Caki2 (cell line): Measurements from ENCODE around the gene AGPS. TPM values are rescaled to one million over a fixed set of nuclear protein-coding genes. Genes with fewer than 3 reads are reported as not detected.
A peak's percentile ranks its signal among the peaks of the same experiment; 100 is the strongest.
"Not testable (repeated sequence)": the region's sequence is repeated elsewhere in the genome, so short reads cannot be mapped to it uniquely, and the experiment has no call there.

Experiments used
- DNase-seq: peaks from one replicate; pipeline ENCODE4 v3.0.0-alpha.2; 2015; ENCODE audit warnings: low read depth
- in situ Hi-C: cut with HindIII; loops from 2 replicates; pipeline ENCODE4 v1.10.0; 2016; ENCODE audit warnings: low sequenced_read_pairs, low pct_unique_long_range_greater_than_20kb, mixed read lengths
- total RNA-seq: library from RNA; depleted of rRNA; stranded (reverse); fragments of >200 nt; shearing (Covaris generic); gene quantifications from 2 replicates; pipeline ENCODE4 v1.2.3, GENCODE V29; 2014; ENCODE audit warnings: low replicate concordance

Gene AGPS
- total RNA-seq, 1 experiment from 2014 or later: 26.8 TPM

DNA sequence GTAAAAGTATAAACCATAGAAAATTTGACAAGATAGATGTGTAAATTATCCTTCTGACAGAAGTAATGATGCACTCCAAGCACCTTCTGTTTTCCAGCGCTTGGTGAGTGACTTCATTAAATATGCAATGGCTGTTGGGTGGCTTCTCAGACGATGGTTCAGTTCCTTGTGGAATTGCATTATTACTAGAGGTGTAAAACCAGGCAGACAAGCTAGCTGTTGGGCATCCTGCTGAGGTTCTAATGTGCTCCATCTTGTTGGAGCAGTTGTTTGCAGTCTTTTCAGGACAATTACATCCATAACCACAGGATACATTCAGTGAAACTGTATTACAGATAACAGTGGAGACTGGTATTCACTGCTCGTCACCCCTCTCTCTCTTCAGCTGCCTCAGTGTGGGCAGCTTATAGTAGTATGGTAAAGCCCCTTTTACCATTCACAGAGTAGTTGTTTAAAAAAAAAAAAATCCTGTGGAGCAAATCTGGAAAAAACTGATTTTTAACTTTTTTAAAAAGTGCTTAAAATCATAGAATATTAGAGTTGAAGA lies 143.5 kb downstream of the AGPS start:
- DNase-seq: no peak
- in situ Hi-C loops: no loop called here

DNA sequence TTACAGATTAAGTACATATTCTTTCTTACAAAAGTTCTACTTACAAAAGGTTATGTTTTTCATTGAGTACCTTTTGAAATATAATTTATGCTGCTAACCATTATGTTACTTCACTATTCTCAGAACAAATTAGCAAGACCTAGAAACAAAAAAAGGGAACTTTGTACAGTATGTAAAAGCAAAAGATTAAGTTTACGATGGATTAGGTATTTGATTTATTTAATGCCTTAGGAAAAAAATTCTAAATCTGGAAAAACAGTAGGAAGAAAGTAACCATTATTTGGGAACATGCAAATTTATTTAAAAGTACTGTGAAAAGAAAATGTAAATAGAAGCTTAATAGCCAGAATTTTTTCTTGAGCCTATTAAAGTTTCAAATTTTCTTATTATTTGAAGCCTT lies 144.6 kb downstream of the AGPS start:
- in situ Hi-C loops: no loop called here
- DNase-seq: no peak

DNA sequence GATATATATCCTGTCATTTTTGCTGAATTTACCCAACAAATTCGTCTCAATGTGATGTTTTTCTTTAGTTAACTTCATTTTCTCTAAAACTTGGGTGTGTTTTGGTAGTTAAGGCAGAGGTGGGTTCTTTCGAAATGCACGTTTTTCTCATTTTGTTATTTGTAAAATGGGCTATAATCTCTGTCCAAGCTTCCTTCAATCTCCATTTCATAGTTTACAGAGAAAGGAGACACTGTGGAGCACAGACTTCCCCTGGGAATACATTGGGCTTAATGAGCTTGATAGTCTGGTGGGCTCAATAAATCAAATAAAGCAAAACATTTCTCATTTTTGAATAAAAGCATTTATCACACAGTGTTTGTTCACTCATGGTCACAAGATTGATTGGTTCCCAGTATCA lies 145.1 kb downstream of the AGPS start:
- in situ Hi-C loops: no loop called here

DNA sequence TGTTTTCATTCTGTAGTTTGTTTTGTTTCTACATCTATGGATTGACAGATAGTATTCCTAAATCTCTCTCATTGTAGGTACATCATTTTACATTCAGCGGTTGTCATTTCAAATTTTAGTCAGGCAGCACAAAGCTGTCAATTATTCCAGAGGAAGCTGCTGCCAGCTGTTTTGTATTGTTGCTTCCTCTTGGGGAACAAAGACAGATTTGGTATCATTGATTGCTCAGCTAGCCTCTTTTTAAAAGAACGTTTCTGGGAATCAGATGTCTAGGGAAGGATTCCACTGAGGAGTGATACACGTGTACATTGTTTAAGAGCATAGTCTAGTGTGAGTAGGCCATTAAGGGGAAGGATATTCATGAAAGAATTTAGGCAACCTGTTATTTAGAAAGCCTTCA lies 145.8 kb downstream of the AGPS start:
- in situ Hi-C loops: no loop called here

More for the DNA sequence above, 145.1 kb downstream of the AGPS start:
- no peak for DNase-seq

DNA sequence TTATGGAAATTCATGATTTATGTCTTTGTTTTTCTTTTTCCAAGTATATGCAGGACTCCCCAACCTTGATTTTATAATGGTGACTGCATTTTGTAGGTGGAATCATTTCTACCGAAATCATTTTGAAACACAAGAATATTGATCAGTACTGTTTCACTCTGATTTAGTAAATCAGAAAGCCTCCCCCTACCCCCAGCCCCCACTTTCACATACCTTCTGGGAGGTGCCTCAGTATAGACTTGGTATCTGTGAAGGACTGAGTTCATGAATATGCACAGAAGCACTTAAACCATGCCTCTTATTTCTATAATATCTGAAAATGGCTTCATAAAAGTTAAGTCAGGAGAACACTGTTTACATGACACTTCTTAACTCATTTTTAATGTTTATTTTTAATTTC lies 147.7 kb downstream of the AGPS start:
- DNase-seq: no peak
- in situ Hi-C loops: no loop called here

More for the DNA sequence above, 145.8 kb downstream of the AGPS start:
- no peak for DNase-seq

DNA sequence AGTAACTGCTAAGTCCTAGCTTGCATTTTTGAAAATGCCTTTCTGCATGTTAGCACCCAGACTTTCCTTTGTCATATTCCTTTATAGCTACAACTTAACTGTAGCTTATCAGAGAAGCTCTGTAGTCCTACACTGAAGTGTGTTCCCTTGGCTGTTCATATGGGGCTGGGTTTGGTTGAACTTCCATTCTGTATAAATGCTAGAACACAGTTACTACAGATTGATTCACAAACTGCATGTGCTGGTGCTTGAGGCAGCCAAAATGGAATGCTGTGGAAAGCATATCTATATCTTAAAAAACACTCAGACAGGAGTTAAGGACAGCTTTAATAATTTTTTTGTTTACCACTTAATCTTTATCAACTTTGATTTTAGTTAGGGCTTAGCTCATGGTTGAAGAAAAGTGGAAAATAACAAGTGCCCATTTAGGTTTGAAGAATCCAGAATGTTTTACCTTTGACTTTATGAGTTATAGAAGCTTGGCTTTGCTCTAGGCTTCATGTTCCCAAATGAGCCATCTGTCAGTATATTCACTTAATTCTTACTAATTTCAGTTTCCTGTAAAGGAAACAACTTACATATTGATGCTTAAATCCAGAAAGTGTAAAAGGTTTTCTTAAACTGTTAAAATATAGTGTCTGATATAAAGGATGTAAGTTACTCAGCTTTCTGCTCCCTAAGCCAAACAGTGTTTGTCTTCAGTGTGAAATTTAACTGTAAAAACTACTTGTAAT lies 148.9 kb downstream of the AGPS start:
- no peak for DNase-seq

DNA sequence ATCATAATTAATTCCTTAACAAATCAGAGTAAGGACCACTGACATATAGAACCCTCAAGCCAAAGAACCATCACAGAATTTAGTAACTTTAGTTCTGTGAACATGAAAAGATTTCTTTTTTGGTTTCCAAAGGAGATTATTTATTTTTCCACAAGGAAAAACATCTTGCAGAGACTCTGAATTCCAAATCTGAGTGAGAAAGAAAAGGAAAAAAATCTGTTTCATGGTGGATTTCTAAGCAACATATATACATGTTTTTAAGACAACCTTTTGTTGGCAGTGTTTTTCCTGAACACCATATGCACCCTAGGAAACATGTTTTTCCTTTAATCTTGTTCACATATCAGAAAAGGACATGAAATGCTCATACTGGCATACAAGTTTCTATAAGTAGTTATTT lies 149.8 kb downstream of the AGPS start:
- in situ Hi-C loops: no loop called here
- no peak for DNase-seq

More for the DNA sequence above, 148.9 kb downstream of the AGPS start:
- in situ Hi-C loops: no loop called here

DNA sequence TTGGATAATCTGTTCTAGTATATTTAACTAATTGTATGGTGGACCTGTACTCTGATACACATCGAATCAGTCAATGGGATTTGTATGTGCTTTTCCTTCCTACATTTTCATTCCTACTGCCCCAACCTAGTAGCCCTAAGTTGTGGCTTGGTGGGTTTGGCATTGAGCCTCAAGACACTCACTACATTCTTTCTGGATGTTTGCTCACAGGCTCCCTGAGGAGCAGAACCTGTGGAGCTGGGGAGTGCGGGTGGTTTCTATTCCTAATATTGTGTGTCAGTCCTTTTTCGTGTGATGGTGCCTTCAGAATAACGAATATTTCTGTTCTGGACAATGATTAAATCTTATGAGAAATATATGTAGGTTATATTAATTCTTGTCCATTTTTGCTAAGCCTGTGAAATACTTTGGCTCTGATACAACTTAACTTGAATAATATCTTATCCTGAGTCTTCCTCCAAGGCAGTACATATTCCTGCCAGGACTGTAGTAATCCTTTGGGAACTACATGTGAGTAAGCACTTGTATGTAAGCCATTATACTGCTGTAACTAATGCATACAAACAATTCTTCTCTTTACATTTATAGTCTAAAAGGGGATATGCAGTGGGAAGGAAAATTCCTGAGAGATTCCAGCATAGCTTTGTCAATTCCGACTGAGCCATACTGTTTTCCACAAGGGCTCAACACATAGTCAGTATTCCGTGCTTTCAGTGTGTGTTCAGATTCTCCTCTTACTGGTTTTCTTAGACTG lies 150.6 kb downstream of the AGPS start:
- DNase-seq: no peak
- in situ Hi-C loops: no loop called here

DNA sequence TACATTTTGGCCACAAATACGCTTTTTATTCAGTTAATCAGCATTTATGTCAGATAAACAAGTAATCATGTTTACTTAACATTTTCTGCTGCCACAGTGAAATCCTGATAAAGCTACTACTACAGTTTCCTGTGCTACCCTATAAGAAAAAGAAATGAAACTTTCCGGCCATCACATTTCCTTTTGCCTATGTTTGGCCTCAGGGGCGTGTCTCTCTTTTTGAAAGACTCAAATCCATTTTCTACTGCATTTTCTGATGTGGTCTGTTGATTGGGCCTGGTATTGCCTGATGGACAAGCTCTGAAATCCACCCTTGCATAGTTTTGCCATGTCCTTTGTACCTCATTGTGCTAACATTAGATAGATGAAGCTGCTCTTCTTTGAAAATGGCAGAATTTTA lies 152.6 kb downstream of the AGPS start:
- in situ Hi-C loops: no loop called here
- no peak for DNase-seq

DNA sequence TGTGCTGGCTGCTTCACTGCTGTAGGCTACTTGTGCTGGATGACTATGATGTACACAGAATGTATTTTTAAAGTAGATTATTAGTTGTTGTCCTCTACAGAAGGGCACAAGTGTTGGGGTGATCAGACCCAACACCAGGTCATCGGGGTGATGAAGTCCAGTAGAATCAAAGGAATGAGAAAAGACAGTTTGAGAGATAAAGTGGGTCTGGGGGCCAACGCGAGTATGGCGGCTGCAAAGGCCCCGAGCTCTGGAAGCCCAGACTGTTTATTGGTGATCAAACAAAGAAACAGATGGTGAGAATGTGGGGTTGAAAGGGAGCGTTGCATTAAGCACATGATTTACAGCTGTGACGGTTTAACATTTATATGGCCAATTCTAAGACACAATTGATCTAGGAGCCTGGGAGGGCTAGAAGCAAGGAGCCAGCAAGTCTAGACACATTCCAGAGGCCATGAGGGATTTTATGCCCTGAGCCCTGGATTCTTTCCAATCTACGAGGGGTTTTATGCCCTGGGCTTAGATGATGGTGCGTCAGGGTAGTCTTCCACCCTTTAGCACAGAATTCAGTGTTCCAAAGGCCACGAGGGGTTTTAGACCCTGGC lies 153.5 kb downstream of the AGPS start:
- no peak for DNase-seq
- in situ Hi-C loops: no loop called here

DNA sequence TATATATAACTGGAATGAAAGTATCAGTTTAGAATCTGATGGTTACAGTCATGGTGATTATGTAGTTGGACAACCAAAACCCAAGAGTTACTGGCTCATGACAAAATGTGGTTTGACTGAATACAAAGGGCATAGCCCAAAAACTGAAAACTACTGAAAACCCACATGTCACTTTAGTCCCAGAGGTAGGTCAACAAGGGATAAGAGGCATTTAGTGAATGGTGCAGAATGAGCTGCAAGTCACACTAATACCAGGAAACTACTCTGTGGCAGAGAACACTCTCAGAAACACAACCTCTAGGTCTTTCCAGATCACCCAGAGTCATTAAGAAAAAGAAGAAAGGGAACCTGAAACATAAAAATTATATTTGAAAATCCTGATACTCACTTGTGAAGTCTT lies 154.5 kb downstream of the AGPS start:
- in situ Hi-C loops: no loop called here
- no peak for DNase-seq

DNA sequence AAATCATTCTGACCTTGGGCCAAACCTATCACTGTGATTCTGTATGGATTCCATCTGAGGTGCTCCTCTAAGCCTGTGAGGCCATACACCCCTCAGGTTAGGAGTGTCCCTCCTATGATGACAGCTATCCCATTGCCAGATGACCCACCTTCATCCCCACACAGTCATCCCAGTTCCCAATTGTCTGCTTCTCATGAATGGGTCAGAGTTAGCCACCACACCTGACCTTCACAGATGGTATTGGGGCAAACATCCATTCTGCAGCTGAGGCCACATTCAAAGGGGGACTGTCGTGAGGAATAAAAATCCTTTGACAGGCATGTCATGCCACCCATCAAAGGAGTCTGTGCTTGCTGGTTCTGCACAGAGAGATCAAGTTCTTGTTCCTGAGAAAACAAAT lies 155.2 kb downstream of the AGPS start:
- in situ Hi-C loops: no loop called here
- no peak for DNase-seq

DNA sequence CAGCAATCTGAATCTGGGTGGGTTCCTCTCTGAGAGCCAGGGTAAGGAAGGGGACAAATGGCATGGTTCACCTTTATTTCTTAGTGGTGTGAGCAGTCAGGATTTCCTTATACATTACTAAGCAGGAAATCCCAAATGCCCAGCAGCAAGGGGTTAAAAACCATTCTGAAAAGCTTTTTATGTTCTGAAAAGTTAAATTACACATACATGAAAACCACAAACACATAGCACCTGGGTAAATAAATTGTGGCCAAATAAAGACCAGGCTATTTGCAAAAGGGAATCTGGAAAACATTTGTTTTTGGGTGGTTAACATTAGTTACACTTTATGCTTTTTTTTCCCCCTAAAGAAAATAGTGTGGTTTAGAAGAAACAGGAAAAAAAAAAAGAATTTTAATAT lies 156.1 kb downstream of the AGPS start:
- in situ Hi-C loops: no loop called here
- no peak for DNase-seq

DNA sequence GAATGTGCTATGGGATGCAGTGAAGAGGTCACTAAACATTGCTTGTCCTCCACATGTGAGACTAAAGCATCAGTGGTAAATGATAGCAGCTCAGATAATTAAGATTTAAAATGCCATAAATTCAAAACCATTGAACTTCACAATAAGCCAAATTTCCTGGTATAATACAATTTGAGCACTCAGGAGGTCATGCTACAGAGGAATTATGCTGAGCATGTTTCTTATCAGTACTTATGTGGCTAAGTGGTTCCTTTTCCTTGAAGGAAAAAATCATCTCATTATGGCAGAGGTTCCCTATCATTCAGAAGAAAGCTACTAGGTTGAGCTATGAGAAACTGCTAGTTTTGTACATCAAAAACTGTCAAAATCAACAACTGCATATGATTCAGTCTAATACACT lies 156.6 kb downstream of the AGPS start:
- DNase-seq: no peak

DNA sequence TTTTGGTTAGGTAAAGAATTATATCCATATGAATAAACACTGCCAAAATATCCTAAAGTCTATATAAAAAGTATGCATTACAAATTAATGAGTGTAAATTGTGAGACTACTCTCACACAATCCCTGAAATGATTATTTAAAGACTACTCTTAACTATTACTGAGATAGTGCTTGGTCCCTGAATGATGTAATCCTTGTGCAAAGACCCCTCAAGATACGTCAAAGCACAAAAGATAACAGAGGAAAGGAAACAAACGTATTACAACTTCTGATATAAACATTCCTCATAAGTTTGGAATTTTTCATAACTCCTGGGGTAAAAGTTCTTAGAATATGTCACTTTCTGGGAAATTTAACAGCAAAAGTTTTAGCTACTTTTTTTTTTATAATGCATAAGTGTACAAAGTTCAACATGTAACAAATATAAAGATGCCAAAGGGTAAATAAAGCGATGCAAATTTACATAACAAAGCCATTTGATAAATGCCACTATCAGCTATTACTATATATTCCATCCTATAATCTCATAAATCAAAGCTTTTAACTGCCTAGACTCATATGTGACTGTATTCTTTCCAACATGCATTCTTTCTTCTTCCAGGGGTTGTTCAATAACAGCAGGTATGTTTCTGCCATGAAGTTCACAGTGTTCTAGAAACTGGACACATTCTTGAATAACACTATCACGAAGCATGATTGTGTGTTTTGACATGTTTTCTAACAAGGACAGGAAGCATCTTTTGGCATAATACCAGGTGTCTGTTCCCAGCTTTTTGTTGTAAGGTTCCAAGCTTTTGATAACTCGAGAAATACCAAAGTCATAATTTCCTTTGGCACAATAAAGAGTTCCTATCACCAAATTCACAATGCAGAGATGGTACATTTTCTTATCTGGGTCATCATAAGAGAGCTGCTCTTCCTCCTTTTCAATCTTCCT lies 158.0 kb downstream of the AGPS start:
- in situ Hi-C loops: no loop called here

More for the DNA sequence above, 156.6 kb downstream of the AGPS start:
- in situ Hi-C loops: no loop called here

DNA sequence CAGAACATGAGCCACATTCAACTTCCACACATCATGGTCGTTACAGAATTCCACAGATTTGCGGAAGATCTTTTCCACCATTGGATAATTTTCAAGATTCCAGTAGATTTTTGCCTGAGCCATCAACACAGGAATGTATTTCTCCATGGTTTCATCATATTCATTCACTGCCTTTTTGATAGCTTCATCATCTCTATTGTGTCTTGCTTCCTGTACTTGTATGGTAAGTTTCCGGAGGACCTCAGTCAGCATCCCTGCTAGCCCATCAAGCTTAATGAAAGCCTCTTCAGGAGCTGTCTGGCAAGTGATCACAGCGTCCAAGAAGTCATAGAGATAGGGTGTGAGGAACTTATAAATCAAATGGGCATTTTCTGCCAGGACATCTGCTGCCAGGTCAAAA lies 158.8 kb downstream of the AGPS start:
- in situ Hi-C loops: not testable (repeated sequence)

More for the DNA sequence above, 158.0 kb downstream of the AGPS start:
- no peak for DNase-seq

DNA sequence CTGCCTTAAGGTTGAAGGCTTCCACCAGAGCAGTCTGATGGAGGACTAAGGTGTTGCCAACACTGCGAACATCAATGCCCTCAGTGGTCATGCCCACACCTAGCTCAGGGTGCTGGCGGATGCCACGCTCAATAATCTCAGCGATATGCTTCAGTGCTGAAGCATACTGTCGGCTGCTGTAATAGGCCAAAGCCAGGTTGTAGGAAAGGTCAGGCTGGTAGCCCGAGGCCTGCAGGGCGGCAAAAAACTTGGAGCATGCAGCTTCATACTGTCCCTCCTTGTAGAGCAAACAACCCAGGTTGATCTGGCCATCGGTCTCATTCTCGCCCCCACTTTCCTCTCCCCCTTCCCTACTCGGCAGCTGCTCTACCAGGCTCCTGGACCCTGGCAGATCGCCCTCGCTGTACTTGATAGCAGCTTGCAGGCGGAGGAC lies 159.4 kb downstream of the AGPS start:
- peak; percentile 48 for DNase-seq

More for the DNA sequence above, 158.8 kb downstream of the AGPS start:
- DNase-seq: not testable (repeated sequence)

More for the DNA sequence above, 159.4 kb downstream of the AGPS start:
- in situ Hi-C loops: no loop called here
